ENCODE data around the gene GPR148. TPM values are rescaled to one million over a fixed set of nuclear protein-coding genes. Genes with fewer than 3 reads are reported as not detected.
A peak's percentile ranks its signal among the peaks of the same experiment; 100 is the strongest.

Gene GPR148
- total and polyA plus RNA-seq, 2 of the 4 experiments (the other 2 are of a cell fraction), result not detected

- no peak overlapping the region for H4K5ac ChIP-seq (ENCODE audit: low read depth, low read length)
- BruUV-seq (replicated peaks), result no TSS peak
- WGBS, 2 experiments (ENCODE audit: extremely low coverage in 2 of 2, insufficient read length in 1 of 2), result 6% methylated on average over 33 of the region's 48 CpGs; no CpG with 5 or more reads in 1 of the 2 experiments
- H2BK15ac ChIP-seq (ENCODE audit: low read depth, low read length), result no peak overlapping the region
- H2AK9ac ChIP-seq (replicated peaks; ENCODE audit: low read depth, low read length, poor library complexity), result peak overlapping the region; percentile 57
- dilution Hi-C loops (cut with HindIII; ENCODE audit: low sequenced_read_pairs, unreplicated experiment), result no loop called here
- intact Hi-C loops (cut with micrococcal nuclease), result no loop called here
- no peaks in the 10 kb centered on the region for H3K9me3 ChIP-seq (ENCODE audit: control insufficient read depth, insufficient read depth, low read length)
- H2AK5ac ChIP-seq (ENCODE audit: low read depth, low read length), result no peak overlapping the region
- no peak overlapping the region for H3K14ac ChIP-seq (replicated peaks; ENCODE audit: low read depth, low read length)
- no peak overlapping the region for H3K56ac ChIP-seq (ENCODE audit: extremely low read depth, insufficient read depth, low read length)
- H2BK20ac ChIP-seq (ENCODE audit: low read depth, low read length), result no peak overlapping the region
- no peak overlapping the region for H3K23ac ChIP-seq (ENCODE audit: low read depth, low read length)
- no peak overlapping the region for H4K91ac ChIP-seq (ENCODE audit: insufficient read depth, low read depth, low read length)
- H2AFZ ChIP-seq (replicated peaks; ENCODE audit: low read length, poor library complexity), result peak overlapping the region; percentile 94
- H3K9me1 ChIP-seq (ENCODE audit: insufficient read depth, low read length), result no peaks in the 10 kb centered on the region
- peak overlapping the region; percentile 46; the same call in 1 of the 2 replicates for H3K9ac ChIP-seq (ENCODE audit: low read depth, low read length)
- no peaks in the 10 kb centered on the region for H3K4me1 ChIP-seq (ENCODE audit: control insufficient read depth, insufficient read depth, low read length)
- H3K4me2 ChIP-seq (ENCODE audit: low read depth, low read length), result peak overlapping the region; percentile 58
- peak; percentile 97 for ATAC-seq (ENCODE audit: low read depth)
- H4K20me1 ChIP-seq (ENCODE audit: insufficient read depth, low read length), result no peaks in the 10 kb centered on the region
- no peaks in the 10 kb centered on the region for H3K36me3 ChIP-seq (ENCODE audit: control insufficient read depth, insufficient read depth, low read length)
- TF ChIP-seq SMC3 (IDR thresholded peaks at IDR 0.05; ENCODE audit: low read depth, low read length) (no peak), POLR2A (IDR thresholded peaks at IDR 0.05; ENCODE audit: low read depth, low read length) (no peak), MXI1 (IDR thresholded peaks at IDR 0.05; ENCODE audit: borderline replicate concordance, low read depth, low read length) (no peak), RFX5 (IDR thresholded peaks at IDR 0.05; ENCODE audit: low read depth, low read length) (no peak), BHLHE40 (IDR thresholded peaks at IDR 0.05; ENCODE audit: low read depth, low read length) (no peak), RAD21 (IDR thresholded peaks at IDR 0.05; ENCODE audit: low read length) (no peak), CEBPB (IDR thresholded peaks at IDR 0.05; ENCODE audit: low read depth, low read length) (no peak), MAFK (IDR thresholded peaks at IDR 0.05; ENCODE audit: low read depth, low read length) (no peak), FOS (IDR thresholded peaks at IDR 0.05; ENCODE audit: low read depth, low read length) (no peak), MAZ (IDR thresholded peaks at IDR 0.05; ENCODE audit: borderline replicate concordance, low read depth, low read length) (no peak), CTCF (conservative IDR thresholded peaks at IDR 0.05; ENCODE audit: low read depth, low read length) (no peak), USF2 (IDR thresholded peaks at IDR 0.05; ENCODE audit: low read depth, low read length) (no peak), ELK1 (IDR thresholded peaks at IDR 0.05; ENCODE audit: borderline replicate concordance, low read depth, low read length) (no peak), NFE2L2 (IDR thresholded peaks at IDR 0.05; ENCODE audit: low read depth, low read length) (no peak), CHD1 (IDR thresholded peaks at IDR 0.05; ENCODE audit: low read depth, low read length) (no peak), RCOR1 (IDR thresholded peaks at IDR 0.05; ENCODE audit: insufficient replicate concordance, low read length) (no peak)
- H3K27me3 ChIP-seq (ENCODE audit: control insufficient read depth, insufficient read depth, low read length), result no peaks in the 10 kb centered on the region
- in situ Hi-C loops (cut with MboI; ENCODE audit: low sequenced_read_pairs), result no loop called here
- H3K4me3 ChIP-seq (ENCODE audit: insufficient read depth, low read depth, low read length), result peak overlapping the region; percentile 50
- no peak overlapping the region for H3K4ac ChIP-seq (ENCODE audit: low read depth, low read length)
- no peak overlapping the region for H3K27ac ChIP-seq (ENCODE audit: insufficient read depth, low read length)
- no peak overlapping the region for H2BK120ac ChIP-seq (ENCODE audit: low read depth, low read length)
- ChIA-PET POLR2A (ENCODE audit: unreplicated experiment) (no interaction called here), CTCF (no interaction called here)
- peak overlapping the region; percentile 21 to 81; a peak in 2 of 4 replicates for H4K8ac ChIP-seq (ENCODE audit: low read depth in 2 of 2, low read length in 2 of 2)
- H3K18ac ChIP-seq (ENCODE audit: low read depth, low read length), result no peak overlapping the region
- DNase-seq, result peak; percentile 46
- no peak overlapping the region for H2BK5ac ChIP-seq (ENCODE audit: low read depth, low read length, poor library complexity, severe bottlenecking)
- no peaks in the 10 kb centered on the region for H3K79me1 ChIP-seq (ENCODE audit: low read depth in 1 of 2, low read length in 2 of 2)
Observed at GRCh38 chr2:130727286-130727924, 1.5 kb upstream of the GPR148 start.

Data from IMR-90 (cell line).